GM12873 (cell line): ENCODE results near the gene MYL11.
A peak's percentile ranks its signal among the peaks of the same experiment; 100 is the strongest.

Source experiments
- TF ChIP-seq, protein P1 (sequence below): IDR thresholded peaks from 2 replicates; pipeline ENCODE4 v1.5.1; 2012; ENCODE audit warnings: low read depth, mild to moderate bottlenecking, moderate library complexity, low read length, control low read depth; ENCODE audit not compliant: insufficient read depth; ENCODE audit errors: missing control alignments

The MYL11 gene

DNA sequence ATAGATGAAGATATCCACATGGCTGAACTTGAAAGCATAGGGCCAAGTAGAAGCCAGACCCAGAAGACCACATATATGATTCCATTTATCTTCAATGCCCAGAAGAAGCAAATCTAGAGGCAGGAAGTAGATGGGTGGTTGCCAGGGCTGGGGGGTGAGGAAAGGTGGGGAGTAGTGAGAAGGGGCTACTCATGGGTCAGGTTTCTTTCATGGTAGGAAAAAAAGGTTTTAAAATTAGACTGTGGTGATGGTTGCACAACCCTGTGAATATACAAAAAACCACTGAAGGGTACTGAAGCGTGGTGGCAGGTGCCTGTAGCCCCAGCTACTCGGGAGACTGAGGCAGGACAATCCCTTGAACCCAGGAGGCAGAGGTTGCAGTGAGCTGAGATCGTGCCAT, 24.9 kb upstream of the MYL11 start:
- TF ChIP-seq, protein P1, sequence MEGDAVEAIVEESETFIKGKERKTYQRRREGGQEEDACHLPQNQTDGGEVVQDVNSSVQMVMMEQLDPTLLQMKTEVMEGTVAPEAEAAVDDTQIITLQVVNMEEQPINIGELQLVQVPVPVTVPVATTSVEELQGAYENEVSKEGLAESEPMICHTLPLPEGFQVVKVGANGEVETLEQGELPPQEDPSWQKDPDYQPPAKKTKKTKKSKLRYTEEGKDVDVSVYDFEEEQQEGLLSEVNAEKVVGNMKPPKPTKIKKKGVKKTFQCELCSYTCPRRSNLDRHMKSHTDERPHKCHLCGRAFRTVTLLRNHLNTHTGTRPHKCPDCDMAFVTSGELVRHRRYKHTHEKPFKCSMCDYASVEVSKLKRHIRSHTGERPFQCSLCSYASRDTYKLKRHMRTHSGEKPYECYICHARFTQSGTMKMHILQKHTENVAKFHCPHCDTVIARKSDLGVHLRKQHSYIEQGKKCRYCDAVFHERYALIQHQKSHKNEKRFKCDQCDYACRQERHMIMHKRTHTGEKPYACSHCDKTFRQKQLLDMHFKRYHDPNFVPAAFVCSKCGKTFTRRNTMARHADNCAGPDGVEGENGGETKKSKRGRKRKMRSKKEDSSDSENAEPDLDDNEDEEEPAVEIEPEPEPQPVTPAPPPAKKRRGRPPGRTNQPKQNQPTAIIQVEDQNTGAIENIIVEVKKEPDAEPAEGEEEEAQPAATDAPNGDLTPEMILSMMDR = no peak

DNA sequence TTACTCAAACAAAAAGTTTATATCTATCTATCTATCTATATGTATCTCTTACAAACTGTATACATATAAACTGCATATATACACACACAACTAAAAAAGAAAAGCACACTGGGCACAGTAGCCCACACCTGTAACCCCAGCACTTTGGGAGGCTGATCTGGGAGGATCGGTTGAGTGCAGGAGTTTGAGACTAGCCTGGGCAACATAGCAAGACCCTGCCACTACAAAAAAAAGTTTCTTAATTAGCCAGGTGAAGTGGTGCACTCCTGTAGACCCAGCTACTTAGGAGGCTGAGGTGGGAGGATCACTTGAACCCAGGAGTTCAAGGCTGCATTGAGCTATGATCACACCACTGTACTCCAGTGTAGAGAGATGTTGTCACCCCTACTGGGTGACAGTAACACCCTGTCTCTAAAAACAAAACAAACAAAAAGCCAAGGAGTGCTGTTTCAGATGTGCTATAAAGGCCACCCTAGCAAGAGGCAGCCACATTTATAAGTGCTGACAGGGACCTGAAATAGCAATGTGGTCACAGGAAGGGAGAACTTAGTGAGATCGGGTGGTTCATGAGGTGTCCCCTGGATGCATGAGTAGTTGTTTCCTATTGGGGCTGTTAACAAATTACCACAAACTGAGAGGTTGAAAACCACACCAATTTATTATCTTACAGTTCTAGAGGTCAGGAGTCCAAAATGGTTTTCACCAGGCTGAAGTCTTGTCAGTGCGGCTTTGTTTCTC, 24.3 kb upstream of the MYL11 start:
- TF ChIP-seq, protein P1 = no peak

- TF ChIP-seq, protein P1 = no peak
Observed at GRCh38 chr16:30351001-30351441, 23.6 kb upstream of the MYL11 start.

DNA sequence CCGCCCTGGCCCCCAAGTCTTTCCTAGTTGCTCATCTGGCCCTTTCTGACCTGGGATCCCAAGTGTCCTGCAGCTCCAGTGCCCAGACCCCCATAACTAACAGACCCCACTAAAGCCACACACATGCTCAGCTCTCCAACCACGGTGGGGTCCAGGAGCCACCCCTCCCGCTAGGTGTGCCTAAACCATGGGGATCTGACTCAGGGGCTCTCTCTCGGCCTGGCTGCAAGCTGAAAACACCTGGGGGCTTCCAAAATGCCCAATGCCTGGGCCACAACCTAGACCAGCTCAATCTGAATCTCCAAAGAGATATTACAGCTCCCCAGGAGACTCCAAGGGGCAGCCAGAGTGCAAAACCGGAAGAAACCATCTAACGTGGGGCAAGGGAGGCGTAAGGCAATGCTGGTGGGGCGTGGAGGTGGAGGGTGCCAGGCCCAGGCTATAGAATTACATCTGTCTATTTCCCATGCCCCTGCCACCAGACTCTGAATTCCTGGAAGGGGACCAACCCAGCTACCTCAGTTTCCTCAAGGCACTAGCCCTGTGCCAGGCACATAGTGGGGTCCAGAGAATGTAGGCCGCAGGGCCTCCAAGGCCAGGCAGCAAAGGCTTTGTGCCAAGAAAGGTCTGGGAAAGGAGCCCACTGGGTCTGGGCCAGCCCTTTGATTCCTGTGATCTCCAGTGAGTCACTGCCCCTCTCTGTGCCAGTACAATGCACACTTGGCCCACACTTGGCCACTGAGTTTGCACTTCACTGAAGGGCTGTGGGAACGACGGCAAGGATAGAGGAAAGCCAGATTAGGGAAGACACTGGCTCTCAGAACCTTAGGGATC, 22.8 kb upstream of the MYL11 start:
- TF ChIP-seq, protein P1 = no peak

DNA sequence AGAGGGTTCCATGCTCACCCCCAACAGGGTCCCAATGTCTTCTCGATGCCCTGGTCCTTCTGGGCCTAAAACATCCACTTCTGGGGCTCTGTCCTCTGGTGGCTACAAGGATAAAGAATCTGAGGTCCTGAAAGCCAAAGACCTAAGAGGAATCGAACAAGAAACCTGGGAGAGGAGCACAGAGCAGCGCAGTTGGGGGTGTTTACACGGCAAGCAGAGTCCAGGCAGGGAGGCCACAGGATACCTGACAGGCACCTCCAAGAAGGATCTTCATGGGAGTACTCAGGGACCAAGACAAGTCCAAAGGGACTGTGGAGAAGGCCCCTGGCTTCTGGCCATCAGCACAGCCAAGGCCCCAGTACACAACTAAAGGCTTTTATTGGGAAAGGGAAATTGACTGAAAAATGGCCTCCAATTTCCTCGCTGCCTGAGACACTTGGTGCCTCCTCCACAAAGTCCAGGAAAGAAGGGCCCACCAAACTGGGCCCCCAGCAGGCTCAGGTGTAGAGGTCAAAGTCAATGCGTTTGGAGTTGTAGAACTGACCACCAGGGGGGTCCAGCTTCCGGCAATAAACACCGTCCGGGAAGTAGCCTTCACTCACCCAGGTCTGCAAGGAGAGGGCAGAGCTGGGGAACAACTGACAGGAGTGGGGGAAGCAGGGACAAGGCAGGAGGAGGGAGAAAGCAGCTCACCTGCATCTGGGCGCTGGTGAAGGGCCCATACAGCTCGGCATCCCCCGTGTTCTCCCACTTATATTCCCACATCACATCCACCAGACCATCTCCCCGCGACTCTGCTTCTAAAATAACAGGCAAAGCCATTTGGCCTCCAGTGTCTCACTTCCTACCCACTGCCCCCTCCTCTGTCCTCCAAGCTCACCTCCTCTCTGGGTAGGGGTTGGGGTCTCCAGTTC, 21.9 kb upstream of the MYL11 start:
- TF ChIP-seq, protein P1 = peak; percentile 32

- TF ChIP-seq, protein P1 = no peak
Observed at GRCh38 chr16:30353438-30354129, 21.0 kb upstream of the MYL11 start.
